Esophagus squamous epithelium (tissue), 5 donors: ENCODE results near the gene DZIP1. TPM values are rescaled to one million over a fixed set of nuclear protein-coding genes. Genes with fewer than 3 reads are reported as not detected.
"Not testable (repeated sequence)": the region's sequence is repeated elsewhere in the genome, so short reads cannot be mapped to it uniquely, and the experiment has no call there.

ENCODE experiments used
- DNase-seq: peaks from one replicate; lab custom pipeline; 2025; lab: John Stamatoyannopoulos, UW
- H3K27ac ChIP-seq, 4 donors: fragments of 200-600 bp; sonication (generic); one replicate each; pipeline ENCODE4 v1.5.1; 2016 to 2019; ENCODE audit warnings: mild to moderate bottlenecking in 1 of 4
- H3K27me3 ChIP-seq, 4 donors: fragments of 200-600 bp; sonication (generic); 1 replicate in 3 of 4; 2 replicates in 1 of 4; pipeline versions ENCODE4 v1.5.1 to v1.6.0; 2017 to 2021; ENCODE audit warnings: antibody characterized with exemption in 1 of 4
- H3K36me3 ChIP-seq, 3 donors: fragments of 200-600 bp; sonication (generic); one replicate each; pipeline ENCODE4 v1.5.1; 2016 to 2019
- H3K4me1 ChIP-seq, 3 donors: fragments of 200-600 bp; sonication (generic); one replicate each; pipeline ENCODE4 v1.5.1; 2017 to 2019
- H3K4me3 ChIP-seq, 4 donors: fragments of 200-600 bp; sonication (generic); 1 replicate in 3 of 4; 2 replicates in 1 of 4; pipeline ENCODE4 v1.5.1; 2016 to 2019; ENCODE audit warnings: mild to moderate bottlenecking in 2 of 4, moderate library complexity in 1 of 4
- H3K9me3 ChIP-seq, 3 donors: fragments of 200-600 bp; sonication (generic); one replicate each; pipeline ENCODE4 v1.5.1; 2016 to 2019
- CTCF ChIP-seq, 6 experiments: fragments of 450-650 bp in 4 of 6; fragments of 200-600 bp in 2 of 6; sonication (generic) in 2 of 6; IDR thresholded peaks; one replicate each; pipeline ENCODE4 v1.5.1; 2016 to 2019; ENCODE audit warnings: antibody characterized with exemption in 6 of 6, mild to moderate bottlenecking in 4 of 6, moderate library complexity in 4 of 6
- POLR2A ChIP-seq, 4 donors: fragments of 450-650 bp; IDR thresholded peaks; one replicate each; pipeline ENCODE4 v1.6.1; 2017; ENCODE audit warnings: antibody characterized with exemption in 4 of 4, mild to moderate bottlenecking in 4 of 4, moderate library complexity in 3 of 4
- WGBS, 2 donors: methylation state at CpG; one replicate each; pipeline ENCODE4 v1.1.5; 2018; 5-methylcytosine and 5-hydroxymethylcytosine counted together
- intact Hi-C: fragments of 100-400 bp; cut with DNase I; formaldehyde crosslinking; loops from one replicate; pipeline ENCODE4 v1.15.0; 2022
- total RNA-seq, 4 donors: library from RNA; depleted of rRNA; stranded (reverse); fragments of >200 nt; gene quantifications; one replicate each; pipeline ENCODE4 v1.1.0, GENCODE V29; 2016
- donor health status: DM: yes; HTN: yes; CAD: no.

DZIP1 gene
- 10 to 100 TPM in 1 of 4 donors, 1 to 10 TPM in 3; 2.9 to 12.8 (median 7.0) TPM for total RNA-seq

GRCh38 chr13:95644601-95645052 lies at the start of gene DZIP1:
Gene DZIP1, minus strand, starts transcription at chr13:95644706. Its CDS starts 2,677 bp downstream, at chr13:95642029.
- Histone ChIP-seq H3K9me3 (no peaks in the 10 kb centered on the region), H3K36me3 (no peaks in the 10 kb centered on the region), H3K4me3 (peak within 1 kb of the TSS; percentile 47 to 74 (median 57)), H3K27ac (peak within 1 kb of the TSS; percentile 33 to 82 (median 75)), H3K4me1 (peaks cover 10 to 42% (median 11%) of the 10 kb centered on the region in 3 donors), H3K27me3 (peaks cover 0 to 41% (median 0%) of the 10 kb centered on the region in 4 donors)
- WGBS, 2 donors: 3 to 13% methylated on average over 3 to 26 of the region's 30 CpGs
- no peak for DNase-seq
- intact Hi-C loops: no loop called here
- TF ChIP-seq POLR2A (IDR thresholded peaks at IDR 0.05) (peak in 1 of 4 donors; percentile 15), CTCF (IDR thresholded peaks at IDR 0.05) (no peak)

GRCh38 chr13:95690986-95691385 lies 46.5 kb upstream of the DZIP1 start:
- H3K36me3 ChIP-seq, H3K4me3 ChIP-seq, DNase-seq, H3K9me3 ChIP-seq, H3K27me3 ChIP-seq, intact Hi-C loops, H3K4me1 ChIP-seq, H3K27ac ChIP-seq: not testable (repeated sequence)
- no CpG with 5 or more reads among the region's 28 CpGs for WGBS, 2 donors

- intact Hi-C loops: no loop called here
- Histone ChIP-seq H3K27me3 (no peaks in the 10 kb centered on the region), H3K36me3 (no peaks in the 10 kb centered on the region), H3K4me1 (peaks cover 0 to 9% (median 0%) of the 10 kb centered on the region in 3 donors), H3K27ac (no peak overlapping the region), H3K4me3 (no peak overlapping the region), H3K9me3 (no peaks in the 10 kb centered on the region)
- 82 to 85% methylated on average over 3 of the region's 3 CpGs for WGBS, 2 donors
- DNase-seq: no peak
- TF ChIP-seq POLR2A (IDR thresholded peaks at IDR 0.05) (no peak), CTCF (IDR thresholded peaks at IDR 0.05) (no peak)
Observed at GRCh38 chr13:95689582-95689926, 45.0 kb upstream of the DZIP1 start.

GRCh38 chr13:95684960-95685359 lies 40.5 kb upstream of the DZIP1 start:
- H3K36me3 ChIP-seq, H3K9me3 ChIP-seq, intact Hi-C loops, H3K27ac ChIP-seq, H3K4me3 ChIP-seq, DNase-seq, H3K27me3 ChIP-seq: not testable (repeated sequence)
- H3K4me1 ChIP-seq: peaks cover 4 to 33% (median 4%) of the 10 kb centered on the region in 3 donors
- WGBS, 2 donors: 98 to 100% methylated on average over 3 to 5 of the region's 5 CpGs

GRCh38 chr13:95684418-95684817 lies 39.9 kb upstream of the DZIP1 start:
- Histone ChIP-seq H3K27me3 (no peaks in the 10 kb centered on the region), H3K9me3 (no peaks in the 10 kb centered on the region), H3K36me3 (no peaks in the 10 kb centered on the region), H3K4me3 (no peak overlapping the region), H3K27ac (no peak overlapping the region), H3K4me1 (peaks cover 4 to 38% (median 4%) of the 10 kb centered on the region in 3 donors)
- 58 to 59% methylated on average over 1 to 2 of the region's 2 CpGs for WGBS, 2 donors
- intact Hi-C loops: no loop called here
- no peak for DNase-seq
- TF ChIP-seq POLR2A (IDR thresholded peaks at IDR 0.05) (no peak), CTCF (IDR thresholded peaks at IDR 0.05) (no peak)

GRCh38 chr13:95679722-95680121 lies 35.2 kb upstream of the DZIP1 start:
- Histone ChIP-seq H3K36me3 (no peaks in the 10 kb centered on the region), H3K27ac (no peak overlapping the region), H3K4me3 (no peak overlapping the region), H3K4me1 (peaks cover 4 to 61% (median 14%) of the 10 kb centered on the region in 3 donors), H3K27me3 (no peaks in the 10 kb centered on the region), H3K9me3 (no peaks in the 10 kb centered on the region)
- DNase-seq: no peak
- TF ChIP-seq CTCF (IDR thresholded peaks at IDR 0.05) (no peak), POLR2A (IDR thresholded peaks at IDR 0.05) (no peak)
- 41 to 47% methylated on average over 2 of the region's 2 CpGs for WGBS, 2 donors
- intact Hi-C loops: no loop called here
